ENCODE results near the gene ARHGEF25. TPM values are rescaled to one million over a fixed set of nuclear protein-coding genes. Genes with fewer than 3 reads are reported as not detected.
A peak's percentile ranks its signal among the peaks of the same experiment; 100 is the strongest.

Gene ARHGEF25
- total RNA-seq, 1 donor from 2014 or later, result 80.2 TPM

DNA sequence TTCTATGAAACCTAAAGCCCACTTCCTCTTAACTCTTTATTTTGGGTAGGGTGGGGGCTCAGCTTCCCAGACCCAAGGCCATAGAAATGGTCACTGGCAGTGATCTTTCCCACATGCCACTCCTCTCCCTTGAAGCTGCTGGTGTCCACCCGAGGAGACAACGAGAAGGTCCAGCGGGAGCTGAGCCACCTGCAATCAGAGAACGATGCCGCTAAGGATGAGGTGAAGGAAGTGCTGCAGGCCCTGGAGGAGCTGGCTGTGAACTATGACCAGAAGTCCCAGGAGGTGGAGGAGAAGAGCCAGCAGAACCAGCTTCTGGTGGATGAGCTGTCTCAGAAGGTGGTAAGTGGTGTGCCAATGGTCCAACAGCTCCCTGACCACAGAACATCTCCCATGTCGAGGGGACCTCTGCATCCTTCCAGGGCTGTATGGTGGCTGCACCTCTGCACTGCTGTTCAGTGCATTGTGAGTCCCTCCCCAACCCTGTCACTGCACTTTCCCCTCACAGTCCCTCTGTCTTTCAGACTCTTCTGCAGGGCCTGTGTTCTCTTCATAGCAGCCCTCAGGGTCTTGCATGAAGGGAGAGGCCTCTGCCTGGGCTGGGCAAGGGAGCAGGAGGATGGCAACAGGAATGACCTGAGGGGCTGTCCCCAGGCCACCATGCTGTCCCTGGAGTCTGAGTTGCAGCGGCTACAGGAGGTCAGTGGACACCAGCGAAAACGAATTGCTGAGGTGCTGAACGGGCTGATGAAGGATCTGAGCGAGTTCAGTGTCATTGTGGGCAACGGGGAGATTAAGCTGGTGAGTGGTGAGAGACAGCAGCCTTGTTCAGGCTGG is 39.1 kb upstream of the ARHGEF25 start:
- no peak for TF ChIP-seq CTCF (IDR thresholded peaks at IDR 0.05; ENCODE audit: partially characterized antibody, unreplicated experiment)

DNA sequence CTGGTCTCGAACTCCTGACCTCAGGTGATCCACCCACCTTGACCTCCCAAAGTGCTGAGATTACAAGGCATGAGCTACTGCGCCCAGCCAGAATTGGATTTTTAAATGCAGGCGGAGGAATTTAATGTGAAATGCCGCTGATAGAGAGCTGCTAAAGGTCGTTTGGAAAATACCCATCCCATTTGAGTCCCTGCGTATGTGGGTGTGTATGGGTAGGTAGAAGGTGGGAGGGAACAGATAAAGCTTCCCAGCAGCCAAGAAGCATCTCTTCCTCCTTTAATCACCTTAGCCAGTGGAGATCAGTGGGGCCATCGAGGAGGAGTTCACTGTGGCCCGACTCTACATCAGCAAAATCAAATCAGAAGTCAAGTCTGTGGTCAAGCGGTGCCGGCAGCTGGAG is 36.4 kb upstream of the ARHGEF25 start:
- no peaks in the 10 kb centered on the region for H3K4me1 Mint-ChIP-seq (ENCODE audit: low read depth, unreplicated experiment)
- no peak for TF ChIP-seq CTCF (IDR thresholded peaks at IDR 0.05; ENCODE audit: partially characterized antibody, unreplicated experiment)
- no peak overlapping the region for H3K27ac Mint-ChIP-seq (ENCODE audit: unreplicated experiment)
- H3K9me3 Mint-ChIP-seq (ENCODE audit: unreplicated experiment), result peaks cover 8% of the 10 kb centered on the region
- DNase-seq, result no peak
- peaks cover 10% of the 10 kb centered on the region for H3K27me3 Mint-ChIP-seq (ENCODE audit: unreplicated experiment)
- H3K36me3 Mint-ChIP-seq (ENCODE audit: unreplicated experiment), result peaks cover 16% of the 10 kb centered on the region
- H3K4me3 Mint-ChIP-seq (ENCODE audit: unreplicated experiment), result no peak overlapping the region

More for the DNA sequence above, 39.1 kb upstream of the ARHGEF25 start:
- no peaks in the 10 kb centered on the region for H3K4me1 Mint-ChIP-seq (ENCODE audit: low read depth, unreplicated experiment)
- no peak overlapping the region for H3K27ac Mint-ChIP-seq (ENCODE audit: unreplicated experiment)
- no peak overlapping the region for H3K4me3 Mint-ChIP-seq (ENCODE audit: unreplicated experiment)
- no peak for DNase-seq
- peaks cover 7% of the 10 kb centered on the region for H3K9me3 Mint-ChIP-seq (ENCODE audit: unreplicated experiment)
- H3K36me3 Mint-ChIP-seq (ENCODE audit: unreplicated experiment), result peaks cover 18% of the 10 kb centered on the region
- H3K27me3 Mint-ChIP-seq (ENCODE audit: unreplicated experiment), result peaks cover 6% of the 10 kb centered on the region

DNA sequence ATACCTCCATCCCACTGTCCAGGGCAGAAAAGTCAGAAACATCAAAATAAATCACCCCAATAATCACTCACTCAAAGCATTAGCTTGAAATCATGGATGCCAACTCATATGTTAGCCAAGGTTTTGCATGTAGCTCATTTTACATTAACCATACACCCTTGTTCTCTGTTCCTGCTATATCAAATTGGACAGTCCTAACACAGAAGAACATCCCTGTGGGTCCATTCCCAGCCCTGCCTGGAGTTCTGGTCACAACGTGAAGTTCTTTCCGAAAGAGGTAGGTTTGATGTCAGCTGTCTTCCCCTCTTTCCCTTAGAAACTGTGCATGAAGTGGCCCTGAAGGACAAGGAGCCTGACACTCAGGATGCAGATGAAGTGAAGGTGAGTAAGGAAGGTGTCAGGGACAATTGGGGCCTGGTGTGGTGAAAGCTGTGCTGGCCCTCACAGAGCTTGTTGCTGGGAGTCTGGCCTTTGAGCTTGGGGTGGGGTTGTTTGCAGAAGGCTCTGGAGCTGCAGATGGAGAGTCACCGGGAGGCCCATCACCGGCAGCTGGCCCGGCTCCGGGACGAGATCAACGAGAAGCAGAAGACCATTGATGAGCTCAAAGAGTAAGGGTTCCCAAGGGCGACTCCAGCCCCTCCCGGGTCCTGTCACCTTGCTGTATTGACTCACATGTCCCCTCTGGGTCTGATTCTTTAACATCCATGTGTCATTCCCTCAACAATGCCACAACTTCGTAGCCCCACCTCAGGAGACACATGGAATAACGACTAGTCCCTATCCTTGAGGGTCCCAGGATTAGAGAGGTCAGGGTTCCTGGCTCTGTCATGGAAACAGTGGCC is 35.2 kb upstream of the ARHGEF25 start:
- TF ChIP-seq CTCF (IDR thresholded peaks at IDR 0.05; ENCODE audit: partially characterized antibody, unreplicated experiment), result no peak
- H3K4me3 Mint-ChIP-seq (ENCODE audit: unreplicated experiment), result no peak overlapping the region
- H3K27ac Mint-ChIP-seq (ENCODE audit: unreplicated experiment), result peak overlapping the region; percentile 31
- no peaks in the 10 kb centered on the region for H3K4me1 Mint-ChIP-seq (ENCODE audit: low read depth, unreplicated experiment)
- H3K36me3 Mint-ChIP-seq (ENCODE audit: unreplicated experiment), result peaks cover 15% of the 10 kb centered on the region
- DNase-seq, result no peak
- H3K9me3 Mint-ChIP-seq (ENCODE audit: unreplicated experiment), result peaks cover 8% of the 10 kb centered on the region
- peaks cover 10% of the 10 kb centered on the region for H3K27me3 Mint-ChIP-seq (ENCODE audit: unreplicated experiment)

DNA sequence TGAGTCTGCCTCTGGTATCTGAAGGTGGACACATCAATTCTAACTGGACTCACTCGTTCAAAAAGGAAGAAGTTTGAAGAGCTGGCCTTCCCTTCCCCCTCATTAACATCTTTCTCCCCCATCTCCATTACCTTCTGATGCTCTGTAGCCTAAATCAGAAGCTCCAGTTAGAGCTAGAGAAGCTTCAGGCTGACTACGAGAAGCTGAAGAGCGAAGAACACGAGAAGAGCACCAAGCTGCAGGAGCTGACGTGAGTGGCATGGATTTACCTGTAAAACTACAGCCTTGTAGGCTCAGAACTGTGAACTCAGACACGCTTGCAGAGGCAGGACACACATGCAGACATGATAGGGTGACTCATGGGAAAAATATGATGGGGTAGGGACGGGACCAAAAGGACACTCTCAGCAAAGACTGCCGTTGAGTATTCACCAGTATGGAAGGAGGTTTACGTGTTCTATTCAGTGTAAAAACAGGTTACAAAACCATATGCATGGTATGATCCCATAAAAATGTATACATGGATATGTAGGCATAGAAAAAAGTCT is 34.5 kb upstream of the ARHGEF25 start:
- H3K4me1 Mint-ChIP-seq (ENCODE audit: low read depth, unreplicated experiment), result no peaks in the 10 kb centered on the region
- DNase-seq, result no peak

More for the DNA sequence above, 34.5 kb upstream of the ARHGEF25 start:
- Mint-ChIP-seq H3K27me3 (ENCODE audit: unreplicated experiment) (peaks cover 13% of the 10 kb centered on the region), H3K27ac (ENCODE audit: unreplicated experiment) (no peak overlapping the region), H3K9me3 (ENCODE audit: unreplicated experiment) (peaks cover 8% of the 10 kb centered on the region), H3K36me3 (ENCODE audit: unreplicated experiment) (peaks cover 13% of the 10 kb centered on the region), H3K4me3 (ENCODE audit: unreplicated experiment) (no peak overlapping the region)
- no peak for TF ChIP-seq CTCF (IDR thresholded peaks at IDR 0.05; ENCODE audit: partially characterized antibody, unreplicated experiment)

Data from glutamatergic neuron (in vitro differentiated cells).